Measurements from ENCODE around the gene GPR15. TPM values are rescaled to one million over a fixed set of nuclear protein-coding genes. Genes with fewer than 3 reads are reported as not detected.

GPR15 gene
- total and polyA plus RNA-seq, 2 donors (not counting 1 experiment from before 2014, with no cell fraction given): under 0.01 TPM; not detected in 1

DNA sequence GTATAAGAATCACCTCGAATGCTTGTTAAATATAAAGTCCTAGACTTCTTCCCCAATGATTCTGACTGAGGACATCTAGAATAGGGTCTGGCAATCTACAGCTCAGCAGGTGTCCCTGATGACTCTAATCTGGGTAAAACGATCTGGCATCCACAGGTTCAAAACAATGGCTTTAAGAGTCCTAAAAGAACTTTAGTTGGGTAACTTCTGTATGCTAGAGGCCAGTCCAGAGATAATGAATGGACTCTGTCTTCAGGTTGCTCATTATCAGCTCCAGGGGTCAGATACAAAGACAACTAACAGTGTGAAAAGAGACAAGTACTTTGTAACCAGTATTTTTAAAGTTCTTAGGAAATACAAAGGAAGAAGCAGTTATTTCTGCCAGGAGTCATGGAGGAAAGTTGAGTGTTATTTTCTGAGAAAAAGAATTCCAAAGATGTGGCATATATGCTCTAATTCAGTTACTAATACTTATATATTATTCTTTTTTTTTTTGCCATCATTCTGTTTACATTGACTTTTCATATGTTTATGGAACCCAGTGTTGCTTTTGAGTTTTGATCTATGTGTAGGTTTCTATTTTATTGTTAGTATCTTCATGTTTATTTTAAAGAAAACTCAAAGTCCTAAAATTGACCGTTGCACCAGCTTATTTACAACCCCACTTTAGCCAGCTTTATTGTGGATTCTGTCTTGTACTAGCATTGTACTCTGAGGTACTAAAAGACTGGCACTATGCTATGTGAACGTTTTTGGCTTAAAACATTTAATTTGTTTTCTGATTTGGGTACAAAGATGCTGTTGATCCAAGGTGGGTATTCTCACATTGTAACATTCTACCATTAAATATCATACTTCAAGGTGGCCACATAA, 3.1 kb upstream of the GPR15 start:
- no peaks in the 10 kb centered on the region for H4K20me1 ChIP-seq (ENCODE audit: control insufficient read depth, extremely low read depth, insufficient read depth, low read length)
- no peak overlapping the region for H3K4me3 ChIP-seq (replicated peaks in 1 of 4; ENCODE audit: control extremely low read depth in 1 of 4, insufficient read depth in 1 of 4, low read depth in 3 of 4, low read length in 4 of 4)
- no peak for DNase-seq (ENCODE audit: low read depth in 2 of 2)
- H2AFZ ChIP-seq (ENCODE audit: low read length): no peak overlapping the region
- H3K27me3 ChIP-seq (ENCODE audit: control insufficient read depth, insufficient read depth, low read length): no peaks in the 10 kb centered on the region
- no peaks in the 10 kb centered on the region for H3K79me2 ChIP-seq (ENCODE audit: control insufficient read depth, insufficient read depth, low read length)
- H3K4me1 ChIP-seq (ENCODE audit: control insufficient read depth, extremely low read depth, insufficient read depth, low read length): no peaks in the 10 kb centered on the region
- no peak overlapping the region for H3K9ac ChIP-seq (ENCODE audit: insufficient read depth, low read length)
- H3K9me3 ChIP-seq (ENCODE audit: control insufficient read depth, insufficient read depth, low read depth, low read length): no peaks in the 10 kb centered on the region
- no peak overlapping the region for H3K4me2 ChIP-seq (ENCODE audit: extremely low read depth, insufficient read depth, low read length)
- no peaks in the 10 kb centered on the region for H3K36me3 ChIP-seq (ENCODE audit: control insufficient read depth, insufficient read depth, low read length)
- TF ChIP-seq, protein P1, sequence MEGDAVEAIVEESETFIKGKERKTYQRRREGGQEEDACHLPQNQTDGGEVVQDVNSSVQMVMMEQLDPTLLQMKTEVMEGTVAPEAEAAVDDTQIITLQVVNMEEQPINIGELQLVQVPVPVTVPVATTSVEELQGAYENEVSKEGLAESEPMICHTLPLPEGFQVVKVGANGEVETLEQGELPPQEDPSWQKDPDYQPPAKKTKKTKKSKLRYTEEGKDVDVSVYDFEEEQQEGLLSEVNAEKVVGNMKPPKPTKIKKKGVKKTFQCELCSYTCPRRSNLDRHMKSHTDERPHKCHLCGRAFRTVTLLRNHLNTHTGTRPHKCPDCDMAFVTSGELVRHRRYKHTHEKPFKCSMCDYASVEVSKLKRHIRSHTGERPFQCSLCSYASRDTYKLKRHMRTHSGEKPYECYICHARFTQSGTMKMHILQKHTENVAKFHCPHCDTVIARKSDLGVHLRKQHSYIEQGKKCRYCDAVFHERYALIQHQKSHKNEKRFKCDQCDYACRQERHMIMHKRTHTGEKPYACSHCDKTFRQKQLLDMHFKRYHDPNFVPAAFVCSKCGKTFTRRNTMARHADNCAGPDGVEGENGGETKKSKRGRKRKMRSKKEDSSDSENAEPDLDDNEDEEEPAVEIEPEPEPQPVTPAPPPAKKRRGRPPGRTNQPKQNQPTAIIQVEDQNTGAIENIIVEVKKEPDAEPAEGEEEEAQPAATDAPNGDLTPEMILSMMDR (conservative IDR thresholded peaks at IDR 0.05 in 1 of 2, IDR thresholded peaks at IDR 0.05 in 1 of 2; ENCODE audit: low read depth in 1 of 2, low read length in 2 of 2): no peak
- no peak for TF ChIP-seq EZH2 (IDR thresholded peaks at IDR 0.05; ENCODE audit: low read length, missing control alignments)
- no peak overlapping the region for H3K27ac ChIP-seq (ENCODE audit: insufficient read depth, low read length)

GRCh38 chr3:98529856-98530459, 1.8 kb upstream of the GPR15 start:
- no peak overlapping the region for H3K4me2 ChIP-seq (ENCODE audit: extremely low read depth, insufficient read depth, low read length)
- H3K4me3 ChIP-seq (replicated peaks in 1 of 4; ENCODE audit: control extremely low read depth in 1 of 4, insufficient read depth in 1 of 4, low read depth in 3 of 4, low read length in 4 of 4): no peak overlapping the region
- no peak overlapping the region for H3K27ac ChIP-seq (ENCODE audit: insufficient read depth, low read length)
- H3K79me2 ChIP-seq (ENCODE audit: control insufficient read depth, insufficient read depth, low read length): no peaks in the 10 kb centered on the region
- H3K27me3 ChIP-seq (ENCODE audit: control insufficient read depth, insufficient read depth, low read length): no peaks in the 10 kb centered on the region
- no peak overlapping the region for H2AFZ ChIP-seq (ENCODE audit: low read length)
- DNase-seq (ENCODE audit: low read depth in 2 of 2): no peak
- H3K9ac ChIP-seq (ENCODE audit: insufficient read depth, low read length): no peak overlapping the region
- TF ChIP-seq, protein P1 (conservative IDR thresholded peaks at IDR 0.05 in 1 of 2, IDR thresholded peaks at IDR 0.05 in 1 of 2; ENCODE audit: low read depth in 1 of 2, low read length in 2 of 2): no peak
- TF ChIP-seq EZH2 (IDR thresholded peaks at IDR 0.05; ENCODE audit: low read length, missing control alignments): no peak
- H3K9me3 ChIP-seq (ENCODE audit: control insufficient read depth, insufficient read depth, low read depth, low read length): no peaks in the 10 kb centered on the region
- no peaks in the 10 kb centered on the region for H3K36me3 ChIP-seq (ENCODE audit: control insufficient read depth, insufficient read depth, low read length)
- no peaks in the 10 kb centered on the region for H4K20me1 ChIP-seq (ENCODE audit: control insufficient read depth, extremely low read depth, insufficient read depth, low read length)
- H3K4me1 ChIP-seq (ENCODE audit: control insufficient read depth, extremely low read depth, insufficient read depth, low read length): no peaks in the 10 kb centered on the region

GRCh38 chr3:98530676-98531075, 1.1 kb upstream of the GPR15 start:
- Histone ChIP-seq H3K79me2 (ENCODE audit: control insufficient read depth, insufficient read depth, low read length) (no peaks in the 10 kb centered on the region), H3K4me2 (ENCODE audit: extremely low read depth, insufficient read depth, low read length) (no peak overlapping the region), H3K9ac (ENCODE audit: insufficient read depth, low read length) (no peak overlapping the region), H4K20me1 (ENCODE audit: control insufficient read depth, extremely low read depth, insufficient read depth, low read length) (no peaks in the 10 kb centered on the region), H3K4me1 (ENCODE audit: control insufficient read depth, extremely low read depth, insufficient read depth, low read length) (no peaks in the 10 kb centered on the region), H3K27ac (ENCODE audit: insufficient read depth, low read length) (no peak overlapping the region), H2AFZ (ENCODE audit: low read length) (no peak overlapping the region), H3K4me3 (replicated peaks in 1 of 4; ENCODE audit: control extremely low read depth in 1 of 4, insufficient read depth in 1 of 4, low read depth in 3 of 4, low read length in 4 of 4) (no peak overlapping the region), H3K27me3 (ENCODE audit: control insufficient read depth, insufficient read depth, low read length) (no peaks in the 10 kb centered on the region), H3K36me3 (ENCODE audit: control insufficient read depth, insufficient read depth, low read length) (no peaks in the 10 kb centered on the region), H3K9me3 (ENCODE audit: control insufficient read depth, insufficient read depth, low read depth, low read length) (no peaks in the 10 kb centered on the region)
- no peak for DNase-seq (ENCODE audit: low read depth in 2 of 2)
- TF ChIP-seq, protein P1 (conservative IDR thresholded peaks at IDR 0.05 in 1 of 2, IDR thresholded peaks at IDR 0.05 in 1 of 2; ENCODE audit: low read depth in 1 of 2, low read length in 2 of 2): no peak
- no peak for TF ChIP-seq EZH2 (IDR thresholded peaks at IDR 0.05; ENCODE audit: low read length, missing control alignments)

All from fibroblast of lung (primary cell).